ENCODE results near the gene CLEC16A. TPM values are rescaled to one million over a fixed set of nuclear protein-coding genes. Genes with fewer than 3 reads are reported as not detected.

CLEC16A gene
- total RNA-seq, 1 donor from 2014 or later, result 40.4 TPM

DNA sequence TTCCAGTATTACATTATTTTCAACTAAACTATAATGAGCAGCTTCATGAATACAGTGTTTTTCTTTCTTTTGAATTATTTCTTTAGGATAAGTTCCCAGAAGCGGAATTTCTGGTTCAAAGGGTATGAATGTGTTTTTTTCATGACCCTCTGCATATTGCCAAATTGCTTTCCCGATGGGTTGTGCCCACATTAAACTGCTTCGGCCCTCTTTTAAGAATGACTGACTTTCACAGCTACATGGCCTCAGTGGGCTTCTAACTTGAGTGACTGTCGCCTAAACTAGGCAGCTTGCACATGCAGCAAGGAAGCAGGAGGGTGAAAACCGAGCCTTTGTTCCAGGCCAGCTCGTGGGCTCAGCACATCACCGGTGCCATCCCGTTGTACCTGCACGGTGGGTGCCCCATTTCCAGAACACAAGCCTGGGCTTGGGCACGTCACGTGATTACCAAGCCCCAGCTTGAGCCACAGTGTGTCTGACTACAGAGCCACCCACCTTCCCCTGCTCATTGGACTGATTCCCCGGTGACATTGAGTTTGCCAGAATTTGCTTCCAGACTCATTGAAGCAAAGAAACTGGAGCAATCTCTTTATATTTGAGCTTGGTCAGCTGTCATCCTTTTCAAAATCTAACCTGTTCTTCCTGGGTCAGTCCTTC lies 112.8 kb downstream of the CLEC16A start:
- intact Hi-C loops (cut with micrococcal nuclease), result no loop called here

DNA sequence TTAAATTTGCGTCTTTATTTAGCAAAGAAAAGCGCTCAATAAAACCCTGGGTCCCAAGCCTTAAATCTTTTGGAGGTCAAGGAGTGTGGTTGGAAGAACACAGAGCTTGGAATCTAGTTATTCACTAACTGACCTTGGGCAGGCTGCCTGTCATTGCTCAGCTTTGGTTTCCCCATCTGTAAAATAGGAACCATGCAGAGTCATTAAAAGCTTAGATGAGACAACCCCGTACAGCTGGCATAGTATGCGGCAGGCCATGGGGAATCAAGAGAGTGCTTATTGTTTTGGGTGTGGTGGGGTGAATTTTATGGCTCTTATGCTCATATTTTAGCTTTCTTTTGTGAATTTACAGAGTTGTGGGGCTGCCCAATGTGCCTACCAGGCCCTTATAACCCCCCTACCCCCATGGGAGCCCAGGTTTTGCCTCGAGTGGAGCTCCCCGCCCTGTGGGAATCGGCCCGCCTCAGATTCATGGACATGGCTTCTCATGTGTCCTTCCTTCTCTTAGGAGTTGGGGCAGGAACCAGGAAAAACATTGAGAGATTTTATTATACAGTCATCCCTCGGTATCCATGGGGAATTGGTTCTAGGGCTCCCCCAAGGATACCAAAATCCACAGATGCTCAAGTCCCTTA lies 113.5 kb downstream of the CLEC16A start:
- intact Hi-C loops (cut with micrococcal nuclease), result no loop called here

DNA sequence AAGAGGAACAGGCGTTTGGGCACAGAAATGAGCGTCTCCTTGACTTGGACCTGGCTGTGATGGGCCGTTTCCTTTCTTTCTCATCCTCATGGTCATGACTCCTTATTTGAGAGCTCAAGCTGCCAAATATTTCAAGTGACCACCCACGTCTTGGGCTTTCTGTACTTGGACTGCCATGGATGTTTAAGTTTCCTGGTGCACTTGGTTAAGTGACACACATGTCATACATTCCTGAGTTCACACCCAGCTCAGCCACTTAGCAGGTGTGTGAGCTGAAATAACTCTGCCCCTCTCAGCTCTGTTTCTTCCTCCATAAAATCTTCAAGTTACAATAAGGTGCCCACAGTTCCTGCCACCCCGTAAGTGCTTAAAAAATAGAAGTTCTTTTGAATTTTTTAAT lies 114.5 kb downstream of the CLEC16A start:
- intact Hi-C loops (cut with micrococcal nuclease), result no loop called here

DNA sequence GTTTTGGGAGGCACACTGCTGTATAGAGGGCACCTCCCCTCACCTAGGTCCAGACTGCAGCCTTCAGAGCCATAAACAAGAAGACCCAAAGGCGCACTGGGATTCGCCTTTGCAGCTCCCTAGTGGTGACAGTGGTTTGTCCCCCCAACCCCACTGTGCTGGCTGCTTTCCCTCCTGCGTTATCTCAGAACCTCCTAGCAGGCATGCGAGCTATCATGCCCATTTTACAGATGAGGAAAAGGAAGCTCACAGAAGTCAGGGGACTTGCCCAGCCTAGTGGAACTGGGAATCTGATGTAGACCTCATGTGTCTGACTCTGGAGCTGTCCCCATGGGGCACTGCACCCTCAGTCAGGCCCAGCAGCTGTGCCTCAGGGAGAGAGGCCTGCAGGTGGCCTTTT lies 115.2 kb downstream of the CLEC16A start:
- intact Hi-C loops (cut with micrococcal nuclease), result no loop called here

DNA sequence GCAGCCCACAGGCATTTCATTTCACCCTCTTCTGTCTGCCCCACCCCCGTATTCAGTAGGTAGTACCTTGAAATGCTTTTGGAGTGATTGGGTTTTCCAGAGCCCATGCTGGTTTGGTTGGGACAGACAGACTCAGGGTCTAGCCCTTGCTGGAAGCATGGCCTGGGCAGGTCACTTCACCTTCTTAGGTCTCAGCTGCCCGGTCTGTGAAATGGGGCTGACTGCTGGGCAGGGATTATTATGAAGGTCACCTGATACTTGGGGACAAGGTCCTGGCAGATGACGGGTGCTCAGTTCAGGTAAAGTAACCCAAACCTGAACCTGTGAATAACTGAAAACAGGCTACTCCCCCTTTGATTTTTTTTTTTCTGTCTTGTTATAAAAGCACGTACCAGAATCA lies 116.0 kb downstream of the CLEC16A start:
- intact Hi-C loops (cut with micrococcal nuclease), result no loop called here

DNA sequence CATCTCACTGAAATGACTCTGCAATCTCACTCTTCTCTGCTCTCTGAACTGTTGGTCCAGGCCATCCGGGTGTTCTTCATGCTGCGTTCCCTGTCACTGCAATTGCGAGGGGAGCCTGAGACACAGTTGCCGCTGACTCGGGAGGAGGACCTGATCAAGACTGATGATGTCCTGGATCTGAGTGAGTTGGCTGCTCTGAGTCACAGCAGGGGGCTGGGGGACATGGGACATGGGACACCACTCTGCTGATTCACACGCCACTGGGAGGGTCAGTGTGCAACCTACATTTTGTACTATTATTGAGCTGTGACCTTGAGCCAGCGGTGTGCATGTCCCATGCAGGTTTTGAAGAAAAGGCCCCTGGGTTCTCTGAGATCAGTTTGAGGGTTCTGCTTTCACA lies 116.5 kb downstream of the CLEC16A start:
- intact Hi-C loops (cut with micrococcal nuclease), result no loop called here

DNA sequence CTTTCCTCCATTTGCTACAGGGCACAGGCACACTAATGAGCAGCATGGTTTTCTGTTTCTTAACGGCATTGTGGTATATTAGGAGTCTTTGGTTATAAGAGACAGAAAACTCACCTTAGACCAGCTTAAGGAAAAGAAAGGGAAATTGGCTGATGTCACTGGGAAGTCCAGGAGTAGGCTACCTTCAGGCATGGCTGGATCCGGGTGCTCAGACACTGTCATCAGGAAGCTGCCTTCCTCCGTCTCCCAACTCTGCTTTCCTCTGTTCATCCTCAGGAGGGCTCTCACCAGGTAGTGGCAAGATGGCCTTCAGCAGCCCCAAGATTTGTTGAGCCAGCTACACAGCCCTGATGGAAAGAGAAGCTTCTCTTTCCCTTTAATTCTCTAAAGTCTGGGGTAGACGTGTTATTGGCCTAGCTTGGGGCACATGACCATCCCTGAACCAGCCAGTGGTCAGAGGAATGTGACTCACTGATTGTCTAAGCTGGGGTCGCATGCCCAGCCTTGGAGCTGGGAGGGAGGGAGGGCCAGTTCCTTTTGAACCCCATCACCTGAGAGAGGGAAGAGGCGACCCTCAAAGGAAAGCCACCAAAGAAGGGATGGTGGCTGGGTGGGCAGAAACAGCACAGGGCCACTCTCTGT lies 117.4 kb downstream of the CLEC16A start:
- intact Hi-C loops (cut with micrococcal nuclease), result no loop called here

DNA sequence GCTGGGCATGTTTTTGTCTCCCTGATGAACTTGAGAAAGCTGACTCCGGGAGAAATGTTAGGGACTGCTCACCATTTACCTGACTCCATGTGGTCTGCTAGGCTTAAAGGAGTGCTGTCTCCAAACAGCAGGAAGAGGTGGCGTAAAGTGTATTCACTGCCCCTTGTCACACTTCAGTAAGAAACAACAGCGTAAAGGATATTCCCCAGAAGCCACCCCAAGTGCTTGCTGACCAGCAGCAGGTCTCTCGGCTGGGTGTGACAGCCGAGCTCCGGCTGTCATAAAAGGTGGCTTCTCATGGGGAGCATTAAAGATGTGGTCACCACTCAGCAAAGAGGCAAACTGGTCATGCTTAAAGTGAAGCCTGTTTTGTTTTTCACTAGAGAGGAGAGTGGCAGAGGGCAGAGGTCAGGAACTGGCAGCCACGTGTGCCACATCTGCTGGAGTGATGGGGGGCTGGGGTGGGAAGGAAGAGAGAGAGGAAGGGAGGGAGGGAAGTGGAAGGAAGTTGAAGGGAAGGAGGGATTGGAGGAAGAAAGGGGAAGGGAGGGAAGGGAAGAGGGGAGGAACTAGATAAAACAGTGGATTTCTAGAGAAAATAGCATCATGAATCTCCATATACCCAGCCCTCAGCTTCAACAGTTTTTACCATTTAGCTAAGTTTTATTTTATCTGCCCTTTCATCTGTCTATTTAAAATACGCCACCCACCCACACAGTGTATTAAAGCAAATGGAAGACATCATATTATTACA lies 119.3 kb downstream of the CLEC16A start:
- intact Hi-C loops (cut with micrococcal nuclease), result no loop called here

DNA sequence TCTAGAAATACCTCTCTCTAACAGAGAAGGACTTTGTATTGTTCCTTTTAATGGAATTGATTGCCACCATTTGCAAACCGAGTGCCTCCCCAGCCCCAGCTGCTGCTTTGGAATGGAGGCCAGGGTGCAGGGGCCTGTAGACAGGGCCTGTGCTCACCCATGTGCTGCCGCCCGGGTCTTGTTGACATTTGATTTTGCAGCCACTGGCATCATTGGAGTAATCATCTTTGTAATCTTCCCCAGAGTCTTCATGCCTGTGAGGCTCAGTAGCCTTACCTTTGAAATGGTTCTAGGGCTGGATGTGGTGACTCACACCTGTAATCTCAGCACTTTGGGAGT lies 119.8 kb downstream of the CLEC16A start:
- intact Hi-C loops (cut with micrococcal nuclease), result no loop called here

DNA sequence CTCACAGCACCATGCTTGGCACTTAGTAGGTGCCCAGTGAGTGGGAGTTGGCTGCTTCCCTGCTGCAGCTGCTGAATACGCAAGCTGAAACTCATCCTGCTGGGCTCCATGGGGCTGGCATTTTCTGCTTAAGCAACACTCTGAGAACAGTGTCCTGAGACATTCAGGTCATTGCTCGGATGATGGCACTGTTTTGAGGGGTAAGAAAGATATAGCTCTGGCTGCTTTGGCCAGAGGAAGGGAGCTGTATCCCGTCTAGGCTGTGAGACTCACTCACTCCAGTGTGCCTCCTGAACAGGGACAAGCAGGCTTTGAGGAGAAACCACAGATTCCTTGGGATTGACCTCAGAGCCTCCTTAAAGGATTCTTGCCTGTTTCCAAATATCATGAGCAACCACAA lies 120.5 kb downstream of the CLEC16A start:
- intact Hi-C loops (cut with micrococcal nuclease), result no loop called here

DNA sequence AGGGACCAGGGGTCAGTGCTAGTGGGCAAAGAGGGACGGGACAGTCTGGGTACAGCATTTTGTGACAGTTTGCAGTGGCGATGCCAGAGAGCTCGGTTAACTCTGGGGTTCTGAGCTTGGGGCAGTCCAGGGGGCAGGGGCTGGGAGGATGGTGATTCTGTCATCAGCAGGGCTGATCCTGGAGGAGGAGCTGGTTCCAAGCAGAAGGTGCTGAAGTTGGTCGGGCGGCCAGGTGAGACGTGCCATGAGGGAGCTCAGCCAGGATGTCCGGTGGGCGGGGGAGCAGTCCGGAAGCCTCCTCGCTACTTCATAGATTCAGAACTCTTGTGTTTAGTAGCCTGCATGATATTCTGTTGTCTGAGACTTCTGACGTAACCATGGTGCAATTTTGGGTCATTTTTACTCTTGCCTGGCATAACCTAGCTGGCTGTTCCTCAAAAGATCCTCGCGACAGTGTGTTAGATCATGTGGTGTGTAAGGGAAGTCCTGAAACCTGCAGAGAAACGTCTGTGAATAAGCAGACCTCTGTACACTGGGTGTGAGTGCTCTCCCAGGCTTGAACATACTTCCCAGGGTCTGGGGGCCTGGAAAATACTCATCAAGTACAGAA lies 122.0 kb downstream of the CLEC16A start:
- intact Hi-C loops (cut with micrococcal nuclease), result no loop called here

DNA sequence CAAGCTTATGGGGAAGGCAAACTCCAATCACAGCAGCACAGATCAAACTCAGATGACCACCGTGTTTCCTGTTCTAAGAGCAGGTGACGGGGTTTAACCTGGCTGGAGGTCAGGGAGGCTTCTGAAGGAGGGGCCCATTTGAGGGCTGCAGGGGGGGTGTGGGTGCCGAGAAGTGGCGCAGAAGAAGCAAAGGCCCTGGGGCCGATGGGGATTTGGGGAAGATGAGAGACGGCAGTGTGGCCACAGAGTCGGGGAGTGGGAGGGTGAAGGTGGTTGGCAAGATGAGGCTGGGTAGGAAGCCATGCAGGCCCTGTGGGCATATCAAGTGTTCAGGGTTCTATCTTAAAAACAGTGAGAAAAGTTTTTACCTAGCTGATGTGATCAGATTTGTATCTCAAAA lies 122.9 kb downstream of the CLEC16A start:
- intact Hi-C loops (cut with micrococcal nuclease), result no loop called here

DNA sequence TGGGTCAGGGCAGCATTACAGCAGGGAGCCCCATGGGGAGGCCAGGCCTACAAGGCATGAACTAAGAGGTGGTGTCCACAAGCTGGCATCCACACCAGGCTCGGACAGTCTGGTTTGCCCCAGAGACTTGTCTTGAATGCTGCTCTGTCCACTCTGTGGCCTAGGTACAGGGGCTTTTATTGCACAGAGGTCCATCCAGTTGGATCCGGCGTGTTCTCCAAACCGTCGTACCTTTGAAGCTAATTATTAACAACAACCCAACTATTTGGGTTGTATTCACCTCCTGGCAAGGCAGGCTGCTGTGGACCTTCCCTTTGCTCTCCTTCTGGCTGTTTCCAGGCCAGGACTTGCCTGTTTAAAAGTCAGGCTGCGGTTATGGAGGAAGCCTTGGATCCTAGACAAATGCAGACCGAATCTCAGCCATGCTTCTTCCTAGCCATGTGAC lies 123.4 kb downstream of the CLEC16A start:
- intact Hi-C loops (cut with micrococcal nuclease), result no loop called here

DNA sequence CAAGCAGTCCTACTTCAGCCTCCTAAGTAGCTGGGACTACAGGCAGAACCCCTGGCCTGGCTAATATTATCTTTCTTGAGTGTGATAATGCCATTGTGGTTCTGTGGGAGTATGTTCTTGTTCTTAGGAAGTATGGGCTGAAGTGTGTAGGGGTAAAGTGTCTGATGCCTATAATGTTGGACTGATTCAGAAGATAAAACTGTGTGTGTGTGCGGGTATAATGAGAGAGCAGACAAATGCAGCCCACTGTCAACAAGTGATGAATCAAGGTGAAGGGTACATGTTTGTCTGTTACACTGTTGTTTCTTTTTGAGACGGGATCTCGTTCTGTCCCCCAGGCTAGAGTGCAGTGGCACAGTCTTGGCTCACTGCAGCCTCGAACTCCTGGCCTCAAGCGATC lies 127.5 kb downstream of the CLEC16A start:
- intact Hi-C loops (cut with micrococcal nuclease), result no loop called here

DNA sequence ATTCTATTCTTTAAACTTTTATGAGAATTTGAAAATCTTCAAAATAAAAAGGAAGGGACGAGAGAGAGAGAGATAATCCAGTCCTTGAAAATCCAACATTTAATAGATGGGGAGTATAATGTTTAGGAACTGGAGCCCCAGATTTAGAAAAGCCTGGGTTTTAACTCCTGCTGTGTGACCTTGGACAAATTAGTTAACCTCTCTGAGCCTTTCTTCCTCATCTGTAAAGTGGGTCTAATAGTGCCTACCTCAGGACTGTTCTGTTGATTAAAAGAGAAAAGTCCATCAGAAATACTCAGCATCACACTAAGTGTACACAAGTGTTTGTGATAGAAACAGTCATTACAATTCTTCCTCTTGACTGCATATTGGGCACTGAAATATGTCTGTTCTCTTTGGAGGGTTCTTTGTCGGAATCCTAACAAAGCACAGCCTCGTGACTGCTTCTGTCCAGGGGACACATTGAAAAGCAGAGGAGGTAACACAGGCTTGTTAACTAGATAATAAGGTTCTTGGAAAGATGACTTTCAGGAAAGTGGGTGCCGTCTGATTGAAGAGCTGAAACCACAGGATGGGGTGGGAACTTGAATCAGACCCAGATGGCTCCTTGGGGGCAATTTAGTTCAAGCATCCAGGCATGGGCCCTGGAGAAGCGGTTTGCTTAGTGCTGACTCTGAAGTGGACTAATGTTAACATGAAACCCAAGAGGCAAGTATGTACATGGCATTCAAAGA lies 128.2 kb downstream of the CLEC16A start:
- intact Hi-C loops (cut with micrococcal nuclease), result no loop called here

DNA sequence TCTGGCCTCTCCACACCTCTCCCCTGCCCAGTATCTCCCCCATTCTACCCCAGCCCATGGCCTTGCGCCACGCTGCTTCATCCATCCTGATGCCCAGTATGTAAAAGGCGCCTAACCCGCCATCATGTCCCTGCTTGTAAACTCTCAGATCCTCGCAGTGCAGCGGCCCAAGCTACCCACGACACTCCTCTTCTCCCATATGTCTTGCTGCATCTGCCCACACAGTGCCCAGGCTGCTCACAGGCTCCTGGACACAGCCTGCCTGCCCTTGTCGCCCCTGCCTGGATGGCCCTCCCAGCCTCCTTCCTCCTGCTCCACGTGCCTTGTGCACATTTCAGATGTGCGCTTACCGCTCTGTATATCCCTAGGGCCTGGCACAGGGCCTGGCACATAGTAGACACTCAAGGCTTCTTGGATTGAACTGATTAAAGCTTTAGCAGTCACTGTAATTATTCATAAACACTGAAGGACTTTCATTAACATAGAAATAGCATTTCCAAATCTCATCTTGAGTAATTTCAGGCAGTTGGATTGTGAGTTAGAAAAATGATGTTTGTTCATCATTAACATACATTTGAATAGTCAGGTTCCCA lies 129.1 kb downstream of the CLEC16A start:
- intact Hi-C loops (cut with micrococcal nuclease), result no loop called here

DNA sequence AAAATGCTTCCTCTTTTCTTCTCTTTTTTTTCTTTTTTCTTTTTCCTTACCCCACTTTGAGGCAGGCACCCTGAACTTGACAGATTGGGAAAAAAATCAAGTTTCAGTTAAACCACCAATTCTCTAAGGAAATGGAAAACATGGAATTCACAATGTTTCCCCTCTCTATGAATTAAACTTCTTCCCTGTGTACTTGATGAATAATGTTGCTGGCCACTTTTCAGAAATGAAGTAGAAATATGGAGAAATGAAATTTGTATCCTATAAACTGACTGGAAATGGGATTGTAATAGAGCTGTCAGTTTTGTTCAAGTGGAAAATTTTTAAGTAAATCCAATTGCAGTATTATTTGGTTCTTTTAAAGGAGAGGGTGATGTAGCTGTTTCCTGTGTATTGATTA lies 129.8 kb downstream of the CLEC16A start:
- intact Hi-C loops (cut with micrococcal nuclease), result no loop called here

DNA sequence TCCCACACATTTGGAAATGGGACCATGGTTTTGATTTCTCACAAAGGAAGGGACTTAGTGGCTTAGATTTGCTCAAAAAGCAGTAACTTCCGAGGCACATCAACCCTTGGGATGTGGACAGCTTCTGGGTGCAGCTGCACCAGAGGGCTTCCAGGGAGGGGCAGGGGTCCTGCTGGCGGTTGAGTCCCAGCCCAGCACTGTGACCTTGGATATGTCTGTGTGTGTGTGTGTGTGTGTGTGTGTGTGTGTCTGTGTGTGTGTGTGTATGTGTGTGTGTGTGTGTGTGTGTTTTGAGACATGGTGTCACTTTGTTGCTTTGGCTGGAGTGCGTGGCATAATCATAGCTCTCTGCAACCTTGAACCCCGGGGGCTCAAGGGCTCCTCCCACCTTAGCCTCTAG lies 130.8 kb downstream of the CLEC16A start:
- intact Hi-C loops (cut with micrococcal nuclease), result no loop called here

DNA sequence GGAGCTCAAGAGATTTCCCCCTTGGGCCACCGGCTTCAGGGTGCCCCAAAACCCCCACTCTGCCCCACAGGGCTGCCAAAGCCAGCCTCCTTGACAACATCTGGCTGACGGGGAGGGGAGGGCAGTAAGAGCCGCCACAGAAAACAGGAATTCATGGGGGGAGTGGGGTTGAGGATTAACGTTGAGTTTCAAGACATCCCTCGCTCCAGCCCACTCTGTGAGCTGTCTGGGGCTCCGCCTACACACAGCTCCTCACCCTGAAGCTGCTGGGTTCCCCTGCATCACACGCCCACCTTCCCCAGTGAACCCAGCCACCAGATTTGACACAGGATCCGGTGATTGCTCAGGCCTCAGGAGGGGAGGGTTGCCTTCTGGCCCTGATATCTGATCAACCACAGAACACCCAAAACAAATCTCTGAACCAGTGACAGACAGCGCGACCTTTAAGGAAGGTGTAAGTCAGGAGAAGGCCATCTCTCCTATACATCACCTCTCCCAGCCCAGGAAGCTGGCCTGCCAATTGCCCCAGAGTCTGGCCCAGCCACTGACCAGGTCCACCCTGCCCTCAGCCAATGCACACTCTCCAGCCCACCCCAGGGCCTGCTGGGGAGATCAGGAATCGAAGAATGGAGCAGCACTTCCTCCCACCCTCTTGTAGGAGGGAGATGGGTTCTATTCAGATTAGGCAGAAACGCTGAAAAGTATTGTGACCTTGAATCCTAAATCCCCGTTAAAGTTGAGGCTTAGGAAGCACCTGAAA lies 132.1 kb downstream of the CLEC16A start:
- intact Hi-C loops (cut with micrococcal nuclease), result no loop called here
